Panc1 (cell line): ENCODE results near the gene NANOGP8. TPM values are rescaled to one million over a fixed set of nuclear protein-coding genes. Genes with fewer than 3 reads are reported as not detected.

ENCODE experiments used
- ATAC-seq: fragments of 200-7000 bp; cut with Tn5 transposase; 2 replicates; pipeline ENCODE4 v1.9.1; 2020; ENCODE audit warnings: mild to moderate bottlenecking, moderate library complexity
- BruUV-seq: library from RNA; stranded (reverse); fragments of 400-500 nt; replicated peaks from 2 replicates; lab custom pipeline; 2021; lab: Mats Ljungman, UMichigan
- CTCF ChIA-PET: fragments of 300-600 bp; sonication (Branson Sonifier 250); formaldehyde crosslinking; loops from one replicate; lab custom pipeline; 2022; ENCODE audit warnings: antibody characterized with exemption; lab: Charles Lee
- POLR2A ChIA-PET: fragments of 300-600 bp; sonication (Branson Sonifier 250); formaldehyde crosslinking; loops from one replicate; lab custom pipeline; 2022; ENCODE audit warnings: antibody characterized with exemption; lab: Charles Lee
- DNase-seq: peaks from one replicate; pipeline ENCODE4 v3.0.0-alpha.2; 2010; ENCODE audit warnings: low read depth, low spot score
- H3K27ac ChIP-seq: 2 replicates; pipeline ENCODE4 v1.5.1; 2011; ENCODE audit warnings: mild to moderate bottlenecking, low read length, inconsistent platforms
- H3K27me3 ChIP-seq: fragments of 200-500 bp; sonication (Bioruptor generic); 2 replicates; pipeline ENCODE4 v1.6.0; 2014; ENCODE audit warnings: low read length, inconsistent platforms; ENCODE audit not compliant: control insufficient read depth, insufficient read depth
- H3K36me3 ChIP-seq: fragments of 200-500 bp; sonication (Bioruptor generic); 2 replicates; pipeline ENCODE4 v1.5.1; 2014; ENCODE audit warnings: inconsistent platforms, mild to moderate bottlenecking, low read length, moderate library complexity; ENCODE audit not compliant: control insufficient read depth, insufficient read depth
- H3K4me1 ChIP-seq: 2 replicates; pipeline ENCODE4 v1.5.1; 2011; ENCODE audit warnings: inconsistent platforms, mild to moderate bottlenecking, low read length, moderate library complexity; ENCODE audit not compliant: control insufficient read depth, insufficient read depth
- H3K4me3 ChIP-seq, 2 experiments: 2 replicates each; pipeline ENCODE4 v1.5.1; 2011 to 2012; ENCODE audit warnings: low read depth in 2 of 2, low read length in 2 of 2, mild to moderate bottlenecking in 2 of 2, inconsistent platforms in 1 of 2, moderate library complexity in 1 of 2
- H3K9me3 ChIP-seq: fragments of 200-500 bp; sonication (Bioruptor generic); 2 replicates; pipeline ENCODE4 v1.5.1; 2014; ENCODE audit warnings: low read depth, mild to moderate bottlenecking, inconsistent platforms, low read length, moderate library complexity; ENCODE audit not compliant: control insufficient read depth, insufficient read depth
- POLR2AphosphoS5 ChIP-seq: IDR thresholded peaks from 2 replicates; pipeline ENCODE4 v1.6.1; 2012; ENCODE audit warnings: mild to moderate bottlenecking, low read depth, low read length, moderate library complexity
- SIN3A ChIP-seq: IDR thresholded peaks from 2 replicates; pipeline ENCODE4 v1.6.1; 2012; ENCODE audit warnings: low read depth, mild to moderate bottlenecking, low read length, moderate library complexity, borderline replicate concordance; ENCODE audit not compliant: insufficient read depth
- TCF7L2 ChIP-seq: IDR thresholded peaks from 2 replicates; pipeline ENCODE4 v1.6.1; 2011; ENCODE audit warnings: mild to moderate bottlenecking, low read depth, low read length, inconsistent platforms
- in situ Hi-C: cut with HindIII; loops from 2 replicates; pipeline ENCODE4 v1.10.0; 2016; ENCODE audit warnings: low sequenced_read_pairs, low pct_unique_long_range_greater_than_20kb
- intact Hi-C: fragments of 100-400 bp; cut with micrococcal nuclease; formaldehyde crosslinking; loops from one replicate; pipeline ENCODE4 v1.10.0; 2022; ENCODE audit not compliant: unreplicated experiment
- total RNA-seq: library from RNA; stranded (reverse); gene quantifications from one replicate; pipeline ENCODE4 v1.2.1, GENCODE V29; 2021; ENCODE audit not compliant: unreplicated experiment
- TF ChIP-seq, protein P1 (sequence below): fragments of 450-650 bp; IDR thresholded peaks from 2 replicates; pipeline ENCODE4 v1.5.1; 2017; ENCODE audit warnings: mild to moderate bottlenecking
- TF ChIP-seq, protein P2 (sequence below), 2 experiments: IDR thresholded peaks; 2 replicates each; pipeline ENCODE4 v1.6.1; 2011 to 2012; ENCODE audit warnings: low read depth in 2 of 2, control low read depth in 1 of 2, low read length in 1 of 2, mild to moderate bottlenecking in 1 of 2, moderate library complexity in 1 of 2; ENCODE audit not compliant: insufficient read depth in 1 of 2

The NANOGP8 gene
- total RNA-seq, 1 experiment from 2014 or later = not detected

DNA sequence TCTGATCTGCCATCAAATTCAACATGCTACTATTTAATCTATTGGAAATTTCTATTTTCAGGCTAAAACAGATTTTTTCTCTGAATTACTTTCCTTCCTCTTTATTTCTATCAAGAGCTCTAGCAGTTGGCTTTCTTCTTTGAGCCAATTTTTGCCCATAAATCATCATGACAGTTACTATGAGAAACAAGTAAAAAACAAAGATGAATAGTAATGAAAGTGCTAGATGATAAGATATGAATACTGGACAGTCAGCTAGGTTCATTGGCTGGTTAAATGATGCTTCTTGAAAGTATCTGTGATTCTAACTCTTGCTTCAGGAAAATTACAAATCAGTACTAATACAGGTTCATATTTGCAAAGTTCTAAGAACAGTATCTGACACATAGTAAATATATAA is 38.6 kb upstream of the NANOGP8 start:
- no peaks in the 10 kb centered on the region for H3K27me3 ChIP-seq
- TF ChIP-seq, protein P1, sequence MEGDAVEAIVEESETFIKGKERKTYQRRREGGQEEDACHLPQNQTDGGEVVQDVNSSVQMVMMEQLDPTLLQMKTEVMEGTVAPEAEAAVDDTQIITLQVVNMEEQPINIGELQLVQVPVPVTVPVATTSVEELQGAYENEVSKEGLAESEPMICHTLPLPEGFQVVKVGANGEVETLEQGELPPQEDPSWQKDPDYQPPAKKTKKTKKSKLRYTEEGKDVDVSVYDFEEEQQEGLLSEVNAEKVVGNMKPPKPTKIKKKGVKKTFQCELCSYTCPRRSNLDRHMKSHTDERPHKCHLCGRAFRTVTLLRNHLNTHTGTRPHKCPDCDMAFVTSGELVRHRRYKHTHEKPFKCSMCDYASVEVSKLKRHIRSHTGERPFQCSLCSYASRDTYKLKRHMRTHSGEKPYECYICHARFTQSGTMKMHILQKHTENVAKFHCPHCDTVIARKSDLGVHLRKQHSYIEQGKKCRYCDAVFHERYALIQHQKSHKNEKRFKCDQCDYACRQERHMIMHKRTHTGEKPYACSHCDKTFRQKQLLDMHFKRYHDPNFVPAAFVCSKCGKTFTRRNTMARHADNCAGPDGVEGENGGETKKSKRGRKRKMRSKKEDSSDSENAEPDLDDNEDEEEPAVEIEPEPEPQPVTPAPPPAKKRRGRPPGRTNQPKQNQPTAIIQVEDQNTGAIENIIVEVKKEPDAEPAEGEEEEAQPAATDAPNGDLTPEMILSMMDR = no peak
- TF ChIP-seq POLR2AphosphoS5 (no peak), TCF7L2 (no peak), SIN3A (no peak)
- TF ChIP-seq, protein P2, sequence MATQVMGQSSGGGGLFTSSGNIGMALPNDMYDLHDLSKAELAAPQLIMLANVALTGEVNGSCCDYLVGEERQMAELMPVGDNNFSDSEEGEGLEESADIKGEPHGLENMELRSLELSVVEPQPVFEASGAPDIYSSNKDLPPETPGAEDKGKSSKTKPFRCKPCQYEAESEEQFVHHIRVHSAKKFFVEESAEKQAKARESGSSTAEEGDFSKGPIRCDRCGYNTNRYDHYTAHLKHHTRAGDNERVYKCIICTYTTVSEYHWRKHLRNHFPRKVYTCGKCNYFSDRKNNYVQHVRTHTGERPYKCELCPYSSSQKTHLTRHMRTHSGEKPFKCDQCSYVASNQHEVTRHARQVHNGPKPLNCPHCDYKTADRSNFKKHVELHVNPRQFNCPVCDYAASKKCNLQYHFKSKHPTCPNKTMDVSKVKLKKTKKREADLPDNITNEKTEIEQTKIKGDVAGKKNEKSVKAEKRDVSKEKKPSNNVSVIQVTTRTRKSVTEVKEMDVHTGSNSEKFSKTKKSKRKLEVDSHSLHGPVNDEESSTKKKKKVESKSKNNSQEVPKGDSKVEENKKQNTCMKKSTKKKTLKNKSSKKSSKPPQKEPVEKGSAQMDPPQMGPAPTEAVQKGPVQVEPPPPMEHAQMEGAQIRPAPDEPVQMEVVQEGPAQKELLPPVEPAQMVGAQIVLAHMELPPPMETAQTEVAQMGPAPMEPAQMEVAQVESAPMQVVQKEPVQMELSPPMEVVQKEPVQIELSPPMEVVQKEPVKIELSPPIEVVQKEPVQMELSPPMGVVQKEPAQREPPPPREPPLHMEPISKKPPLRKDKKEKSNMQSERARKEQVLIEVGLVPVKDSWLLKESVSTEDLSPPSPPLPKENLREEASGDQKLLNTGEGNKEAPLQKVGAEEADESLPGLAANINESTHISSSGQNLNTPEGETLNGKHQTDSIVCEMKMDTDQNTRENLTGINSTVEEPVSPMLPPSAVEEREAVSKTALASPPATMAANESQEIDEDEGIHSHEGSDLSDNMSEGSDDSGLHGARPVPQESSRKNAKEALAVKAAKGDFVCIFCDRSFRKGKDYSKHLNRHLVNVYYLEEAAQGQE (IDR thresholded peaks at IDR 0.05; ENCODE audit: insufficient read depth in 1 of 2, low read depth in 2 of 2, low read length in 1 of 2) = no peak
- in situ Hi-C loops = no loop called here
- H3K27ac ChIP-seq = no peak overlapping the region
- intact Hi-C loops = no loop called here
- H3K36me3 ChIP-seq = no peaks in the 10 kb centered on the region
- ChIA-PET POLR2A (no interaction called here), CTCF (no interaction called here)
- no peak for DNase-seq
- no peaks in the 10 kb centered on the region for H3K9me3 ChIP-seq
- no peaks in the 10 kb centered on the region for H3K4me1 ChIP-seq
- BruUV-seq = no TSS peak
- no peak overlapping the region for H3K4me3 ChIP-seq
- ATAC-seq = no peak

DNA sequence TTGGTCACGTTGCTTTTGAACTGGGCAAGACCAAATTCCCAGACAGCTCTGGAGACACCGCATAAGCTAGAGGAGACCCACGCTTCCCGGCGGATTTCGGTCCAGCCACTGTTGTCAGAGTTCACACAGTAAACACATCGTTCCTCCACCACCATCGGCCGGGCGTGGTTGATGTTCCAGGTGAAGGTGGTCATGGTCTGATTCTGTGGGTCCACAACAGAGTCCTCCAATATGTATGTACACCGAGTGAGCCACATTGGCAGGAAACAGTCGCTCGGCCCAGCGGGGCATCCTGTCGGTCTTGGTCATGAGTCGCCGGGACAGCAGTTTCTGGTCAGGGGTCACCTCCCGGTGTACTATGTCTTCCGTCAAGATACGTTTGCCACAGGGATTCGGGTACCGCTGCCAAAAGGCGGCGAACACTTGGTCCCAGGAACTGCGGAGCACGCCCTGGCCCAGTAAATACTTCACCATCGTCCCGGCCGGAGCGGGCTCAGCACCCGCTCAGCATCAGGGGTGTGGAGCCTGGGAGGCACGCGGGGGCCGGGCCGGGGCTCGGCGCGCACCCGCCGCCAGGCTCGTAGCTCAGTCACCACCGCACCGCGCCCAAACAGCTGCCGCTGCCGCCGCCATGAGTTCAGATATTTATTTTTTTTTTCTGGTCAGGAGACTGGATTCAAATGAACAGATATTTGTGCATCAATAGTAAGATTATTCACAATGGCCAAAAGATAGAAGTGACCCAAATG is 36.7 kb upstream of the NANOGP8 start:
- no peaks in the 10 kb centered on the region for H3K27me3 ChIP-seq
- H3K36me3 ChIP-seq = no peaks in the 10 kb centered on the region
- ChIA-PET POLR2A (no interaction called here), CTCF (no interaction called here)
- intact Hi-C loops = no loop called here
- H3K9me3 ChIP-seq = no peaks in the 10 kb centered on the region
- DNase-seq (no peak), ATAC-seq (no peak)
- no peak overlapping the region for H3K27ac ChIP-seq
- BruUV-seq = no TSS peak
- in situ Hi-C loops = no loop called here
- TF ChIP-seq SIN3A = no peak
- TF ChIP-seq, protein P2 (IDR thresholded peaks at IDR 0.05; ENCODE audit: insufficient read depth in 1 of 2, low read depth in 2 of 2, low read length in 1 of 2) = no peak
- no peak for TF ChIP-seq POLR2AphosphoS5
- TF ChIP-seq TCF7L2 = no peak
- TF ChIP-seq, protein P1 = no peak
- no peaks in the 10 kb centered on the region for H3K4me1 ChIP-seq
- no peak overlapping the region for H3K4me3 ChIP-seq
